Naive thymus-derived CD8-positive, alpha-beta T cell (primary cell): Measurements from ENCODE around the gene TMEM209. TPM values are rescaled to one million over a fixed set of nuclear protein-coding genes. Genes with fewer than 3 reads are reported as not detected.
A peak's percentile ranks its signal among the peaks of the same experiment; 100 is the strongest.
"Not testable (repeated sequence)": the region's sequence is repeated elsewhere in the genome, so short reads cannot be mapped to it uniquely, and the experiment has no call there.

ENCODE experiments used
- ATAC-seq, 2 donors: fragments of 150-1000 bp; cut with Tn5 transposase in 1 of 2; sonication (Bioruptor Pico), chemical (Tn5 transposase) in 1 of 2; 1 replicate in 1 of 2; 2 replicates in 1 of 2; pipeline ENCODE4 v1.10.0; 2021; ENCODE audit warnings: mild to moderate bottlenecking in 2 of 2, moderate library complexity in 2 of 2
- POLR2A ChIA-PET: fragments of 350-600 bp; sonication (Branson Sonifier 250); formaldehyde crosslinking; loops from one replicate; lab custom pipeline; 2021; ENCODE audit warnings: antibody characterized with exemption; lab: Charles Lee
- DNase-seq, 10 donors: peaks; one replicate each; pipeline versions ENCODE4 v3.0.0 to v3.0.0-alpha.2; 2020 to 2022
- H3K27ac Mint-ChIP-seq, 10 donors: one replicate each; pipeline ENCODE4 v1.8.0; 2020 to 2022; ENCODE audit warnings: mild to moderate bottlenecking in 10 of 10, mixed read lengths in 10 of 10, moderate library complexity in 4 of 10, inconsistent platforms in 1 of 10
- H3K27me3 Mint-ChIP-seq, 5 donors: one replicate each; pipeline ENCODE4 v1.8.0; 2021 to 2022; ENCODE audit warnings: mixed read lengths in 5 of 5
- H3K36me3 Mint-ChIP-seq, 3 donors: one replicate each; pipeline ENCODE4 v1.8.0; 2020 to 2022; ENCODE audit warnings: mixed read lengths in 3 of 3, mild to moderate bottlenecking in 2 of 3, inconsistent platforms in 1 of 3
- H3K4me1 Mint-ChIP-seq, 4 donors: one replicate each; pipeline ENCODE4 v1.8.0; 2021 to 2022; ENCODE audit warnings: mixed read lengths in 4 of 4
- H3K4me3 Mint-ChIP-seq, 10 donors: one replicate each; pipeline ENCODE4 v1.8.0; 2020 to 2022; ENCODE audit warnings: mild to moderate bottlenecking in 10 of 10, mixed read lengths in 10 of 10, moderate library complexity in 6 of 10, inconsistent platforms in 1 of 10
- H3K9me3 Mint-ChIP-seq, 9 donors: one replicate each; pipeline ENCODE4 v1.8.0; 2020 to 2022; ENCODE audit warnings: mixed read lengths in 9 of 9, mild to moderate bottlenecking in 3 of 9, inconsistent platforms in 1 of 9, moderate library complexity in 1 of 9
- polyA plus RNA-seq, 3 donors: library from polyadenylated mRNA; unstranded; fragments of 300-500 nt; fragmentation: Illumina TruSeq; gene quantifications; one replicate each; pipeline ENCODE4 v1.2.3, GENCODE V29; 2021
- total RNA-seq, 8 experiments: library from RNA in 2 of 8; stranded (reverse) in 2 of 8; gene quantifications; one replicate each; pipeline ENCODE4 v1.2.3 and lab custom pipeline; 2021 to 2026

The TMEM209 gene
- total and polyA plus RNA-seq, 5 experiments from 2014 or later: 36.9 to 44.3 (median 40.8) TPM

- H3K4me3 Mint-ChIP-seq, POLR2A ChIA-PET, ATAC-seq, DNase-seq, H3K27me3 Mint-ChIP-seq, H3K9me3 Mint-ChIP-seq, H3K4me1 Mint-ChIP-seq: not testable (repeated sequence)
- Mint-ChIP-seq H3K27ac (peak overlapping the region in 1 of 10 donors; percentile 41), H3K36me3 (peaks cover 5 to 91% (median 62%) of the 10 kb centered on the region in 3 donors)
Measured at GRCh38 chr7:130126840-130127239, 78.4 kb downstream of the TMEM209 start.

- H3K9me3 Mint-ChIP-seq: no peaks in the 10 kb centered on the region
- H3K4me1 Mint-ChIP-seq: peaks cover 0 to 2% (median 0%) of the 10 kb centered on the region in 4 donors
- POLR2A ChIA-PET: no interaction called here
- peaks cover 9 to 92% (median 61%) of the 10 kb centered on the region in 3 donors for H3K36me3 Mint-ChIP-seq
- no peaks in the 10 kb centered on the region for H3K27me3 Mint-ChIP-seq
- no peak overlapping the region for H3K27ac Mint-ChIP-seq
- no peak for DNase-seq
- no peak overlapping the region for H3K4me3 Mint-ChIP-seq
- no peak for ATAC-seq
Measured at GRCh38 chr7:130124711-130125110, 80.5 kb downstream of the TMEM209 start.

GRCh38 chr7:130123501-130123900 is 81.7 kb downstream of the TMEM209 start:
- ATAC-seq (no peak), DNase-seq (no peak)
- Mint-ChIP-seq H3K27ac (no peak overlapping the region), H3K36me3 (peaks cover 9 to 90% (median 54%) of the 10 kb centered on the region in 3 donors), H3K4me1 (peaks cover 0 to 2% (median 0%) of the 10 kb centered on the region in 4 donors), H3K4me3 (no peak overlapping the region), H3K27me3 (no peaks in the 10 kb centered on the region), H3K9me3 (no peaks in the 10 kb centered on the region)
- POLR2A ChIA-PET: interaction anchor here (0.7 kb wide), 1 partner anchor 13 kb away, joined by 4 read pairs; no protein-coding TSS in a partner anchor

- Mint-ChIP-seq H3K27ac (no peak overlapping the region), H3K4me3 (no peak overlapping the region)
- POLR2A ChIA-PET: no interaction called here
Measured at GRCh38 chr7:130118801-130119200, 86.4 kb downstream of the TMEM209 start.

GRCh38 chr7:130118294-130118693 is 86.9 kb downstream of the TMEM209 start:
- no peak for ATAC-seq
- H3K4me1 Mint-ChIP-seq: peaks cover 0 to 15% (median 2%) of the 10 kb centered on the region in 4 donors
- H3K4me3 Mint-ChIP-seq: no peak overlapping the region
- no peaks in the 10 kb centered on the region for H3K27me3 Mint-ChIP-seq
- POLR2A ChIA-PET: no interaction called here
- no peak overlapping the region for H3K27ac Mint-ChIP-seq
- H3K9me3 Mint-ChIP-seq: no peaks in the 10 kb centered on the region
- peaks cover 4 to 48% (median 27%) of the 10 kb centered on the region in 3 donors for H3K36me3 Mint-ChIP-seq
- no peak for DNase-seq

More at GRCh38 chr7:130118801-130119200, 86.4 kb downstream of the TMEM209 start:
- H3K27me3 Mint-ChIP-seq: no peaks in the 10 kb centered on the region
- ATAC-seq (no peak), DNase-seq (no peak)
- peaks cover 0 to 10% (median 2%) of the 10 kb centered on the region in 4 donors for H3K4me1 Mint-ChIP-seq
- no peaks in the 10 kb centered on the region for H3K9me3 Mint-ChIP-seq
- peaks cover 7 to 53% (median 32%) of the 10 kb centered on the region in 3 donors for H3K36me3 Mint-ChIP-seq

- DNase-seq: no peak
- Mint-ChIP-seq H3K36me3 (peaks cover 0 to 14% (median 7%) of the 10 kb centered on the region in 3 donors), H3K4me3 (no peak overlapping the region), H3K4me1 (peaks cover 0 to 23% (median 1%) of the 10 kb centered on the region in 4 donors), H3K27me3 (no peaks in the 10 kb centered on the region), H3K27ac (no peak overlapping the region), H3K9me3 (no peaks in the 10 kb centered on the region)
- no peak for ATAC-seq
- POLR2A ChIA-PET: no interaction called here
Measured at GRCh38 chr7:130114776-130115175, 90.4 kb downstream of the TMEM209 start.

Other genes starting within 250 kb of the TMEM209 start
- 10 to 100 TPM; 20.5 to 21.3 TPM for gene ZC3HC1, start 154.0 kb downstream of the TMEM209 start, total RNA-seq
- 10 to 100 TPM in 1 of 3 donors, 1 to 10 TPM in 2; 7.4 to 14.2 (median 7.8) TPM for gene ZC3HC1, start 154.0 kb downstream of the TMEM209 start, polyA plus RNA-seq
- gene KLHDC10, start 134.9 kb downstream of the TMEM209 start, total RNA-seq: 10 to 100 TPM; 19.1 to 19.5 TPM
- 1 to 10 TPM; 1.9 to 2.4 (median 2.3) TPM for gene KLHDC10, start 134.9 kb downstream of the TMEM209 start, polyA plus RNA-seq
- gene SSMEM1, start 2.5 kb upstream of the TMEM209 start, total RNA-seq: not detected
- gene SSMEM1, start 2.5 kb upstream of the TMEM209 start, polyA plus RNA-seq: not detected
- not detected for gene CPA2, start 61.5 kb upstream of the TMEM209 start, total RNA-seq
- not detected for gene CPA2, start 61.5 kb upstream of the TMEM209 start, polyA plus RNA-seq
- gene CPA4, start 87.8 kb upstream of the TMEM209 start, total RNA-seq: not detected
- gene CPA4, start 87.8 kb upstream of the TMEM209 start, polyA plus RNA-seq: not detected
- gene CPA5, start 139.4 kb upstream of the TMEM209 start, total RNA-seq: 10 to 100 TPM in 1 of 2 experiments, 1 to 10 TPM in 1; 9.4 to 14.7 TPM
- 100 to 1,000 TPM in 1 of 3 donors, 10 to 100 TPM in 2; 56.8 to 159 (median 69.2) TPM for gene CPA5, start 139.4 kb upstream of the TMEM209 start, polyA plus RNA-seq
- gene CPA1, start 175.1 kb upstream of the TMEM209 start, total RNA-seq: not detected
- gene CPA1, start 175.1 kb upstream of the TMEM209 start, polyA plus RNA-seq: under 1 TPM in 1 of 3 donors, not detected in 2; 0.26 TPM
- gene CEP41, start 235.6 kb upstream of the TMEM209 start, total RNA-seq: 10 to 100 TPM; 23.8 to 25.3 TPM
- 10 to 100 TPM; 54.8 to 74.5 (median 61.0) TPM for gene CEP41, start 235.6 kb upstream of the TMEM209 start, polyA plus RNA-seq